Activated naive CD4-positive, alpha-beta T cell treated with anti-CD3 and anti-CD28 coated beads, Interleukin-2, amount 50 U/mL, for 24 hours (primary cell): Measurements from ENCODE around the gene PRDM2.

Experiments used
- H3K27ac Mint-ChIP-seq: one replicate; pipeline ENCODE4 v1.8.0; 2021; ENCODE audit warnings: mild to moderate bottlenecking, mixed read lengths
- H3K27me3 Mint-ChIP-seq: one replicate; pipeline ENCODE4 v1.8.0; 2021; ENCODE audit warnings: mixed read lengths
- H3K36me3 Mint-ChIP-seq: one replicate; pipeline ENCODE4 v1.8.0; 2021; ENCODE audit warnings: mixed read lengths
- H3K4me1 Mint-ChIP-seq: one replicate; pipeline ENCODE4 v1.8.0; 2021; ENCODE audit warnings: mixed read lengths
- H3K4me3 Mint-ChIP-seq: one replicate; pipeline ENCODE4 v1.8.0; 2021; ENCODE audit warnings: mild to moderate bottlenecking, mixed read lengths
- H3K9me3 Mint-ChIP-seq: one replicate; pipeline ENCODE4 v1.8.0; 2021; ENCODE audit warnings: mixed read lengths

Gene PRDM2

GRCh38 chr1:13801655-13802486, 101.9 kb downstream of the PRDM2 start:
- Mint-ChIP-seq H3K4me3 (no peak overlapping the region), H3K27ac (no peak overlapping the region), H3K9me3 (no peaks in the 10 kb centered on the region), H3K4me1 (peaks cover 38% of the 10 kb centered on the region), H3K27me3 (no peaks in the 10 kb centered on the region), H3K36me3 (peaks cover 2% of the 10 kb centered on the region)

GRCh38 chr1:13802782-13803545, 103.0 kb downstream of the PRDM2 start:
- no peak overlapping the region for H3K4me3 Mint-ChIP-seq
- peak overlapping the region; percentile 43 for H3K27ac Mint-ChIP-seq
- H3K4me1 Mint-ChIP-seq = peaks cover 33% of the 10 kb centered on the region
- H3K36me3 Mint-ChIP-seq = peaks cover 2% of the 10 kb centered on the region
- no peaks in the 10 kb centered on the region for H3K9me3 Mint-ChIP-seq
- H3K27me3 Mint-ChIP-seq = no peaks in the 10 kb centered on the region

- H3K4me1 Mint-ChIP-seq = peaks cover 30% of the 10 kb centered on the region
- no peak overlapping the region for H3K27ac Mint-ChIP-seq
- H3K36me3 Mint-ChIP-seq = peaks cover 2% of the 10 kb centered on the region
- H3K4me3 Mint-ChIP-seq = no peak overlapping the region
- H3K9me3 Mint-ChIP-seq = no peaks in the 10 kb centered on the region
- H3K27me3 Mint-ChIP-seq = no peaks in the 10 kb centered on the region
Measured at GRCh38 chr1:13803546-13804239, 103.7 kb downstream of the PRDM2 start.

- Mint-ChIP-seq H3K4me1 (peaks cover 36% of the 10 kb centered on the region), H3K9me3 (no peaks in the 10 kb centered on the region), H3K4me3 (no peak overlapping the region), H3K36me3 (peaks cover 2% of the 10 kb centered on the region), H3K27ac (no peak overlapping the region), H3K27me3 (no peaks in the 10 kb centered on the region)
Measured at GRCh38 chr1:13804240-13804633, 104.2 kb downstream of the PRDM2 start.

- no peaks in the 10 kb centered on the region for H3K27me3 Mint-ChIP-seq
- peaks cover 2% of the 10 kb centered on the region for H3K36me3 Mint-ChIP-seq
- H3K4me1 Mint-ChIP-seq = peaks cover 38% of the 10 kb centered on the region
- H3K4me3 Mint-ChIP-seq = no peak overlapping the region
- no peaks in the 10 kb centered on the region for H3K9me3 Mint-ChIP-seq
- H3K27ac Mint-ChIP-seq = no peak overlapping the region
Measured at GRCh38 chr1:13805431-13805830, 105.4 kb downstream of the PRDM2 start.

GRCh38 chr1:13806108-13806507, 106.1 kb downstream of the PRDM2 start:
- H3K36me3 Mint-ChIP-seq = peaks cover 2% of the 10 kb centered on the region
- H3K9me3 Mint-ChIP-seq = no peaks in the 10 kb centered on the region
- H3K4me3 Mint-ChIP-seq = no peak overlapping the region
- H3K27ac Mint-ChIP-seq = no peak overlapping the region
- peaks cover 38% of the 10 kb centered on the region for H3K4me1 Mint-ChIP-seq
- no peaks in the 10 kb centered on the region for H3K27me3 Mint-ChIP-seq

- H3K36me3 Mint-ChIP-seq = peaks cover 2% of the 10 kb centered on the region
- no peaks in the 10 kb centered on the region for H3K27me3 Mint-ChIP-seq
- H3K27ac Mint-ChIP-seq = peak overlapping the region; percentile 37
- peaks cover 46% of the 10 kb centered on the region for H3K4me1 Mint-ChIP-seq
- no peaks in the 10 kb centered on the region for H3K9me3 Mint-ChIP-seq
- no peak overlapping the region for H3K4me3 Mint-ChIP-seq
Measured at GRCh38 chr1:13807209-13807608, 107.2 kb downstream of the PRDM2 start.

- H3K9me3 Mint-ChIP-seq = no peaks in the 10 kb centered on the region
- no peak overlapping the region for H3K27ac Mint-ChIP-seq
- no peaks in the 10 kb centered on the region for H3K27me3 Mint-ChIP-seq
- no peaks in the 10 kb centered on the region for H3K36me3 Mint-ChIP-seq
- no peak overlapping the region for H3K4me3 Mint-ChIP-seq
- peaks cover 41% of the 10 kb centered on the region for H3K4me1 Mint-ChIP-seq
Measured at GRCh38 chr1:13808729-13809131, 108.7 kb downstream of the PRDM2 start.

GRCh38 chr1:13809461-13810159, 109.6 kb downstream of the PRDM2 start:
- Mint-ChIP-seq H3K27me3 (no peaks in the 10 kb centered on the region), H3K9me3 (no peaks in the 10 kb centered on the region), H3K27ac (no peak overlapping the region), H3K36me3 (no peaks in the 10 kb centered on the region), H3K4me3 (no peak overlapping the region), H3K4me1 (peaks cover 41% of the 10 kb centered on the region)

GRCh38 chr1:13812456-13813397, 112.7 kb downstream of the PRDM2 start:
- no peak overlapping the region for H3K4me3 Mint-ChIP-seq
- H3K27me3 Mint-ChIP-seq = no peaks in the 10 kb centered on the region
- H3K36me3 Mint-ChIP-seq = no peaks in the 10 kb centered on the region
- H3K27ac Mint-ChIP-seq = no peak overlapping the region
- no peaks in the 10 kb centered on the region for H3K9me3 Mint-ChIP-seq
- peaks cover 28% of the 10 kb centered on the region for H3K4me1 Mint-ChIP-seq

GRCh38 chr1:13813398-13814012, 113.5 kb downstream of the PRDM2 start:
- Mint-ChIP-seq H3K27me3 (no peaks in the 10 kb centered on the region), H3K4me1 (peaks cover 25% of the 10 kb centered on the region), H3K36me3 (no peaks in the 10 kb centered on the region), H3K27ac (no peak overlapping the region), H3K4me3 (no peak overlapping the region), H3K9me3 (no peaks in the 10 kb centered on the region)

GRCh38 chr1:13814131-13814530, 114.1 kb downstream of the PRDM2 start:
- Mint-ChIP-seq H3K27ac (no peak overlapping the region), H3K9me3 (no peaks in the 10 kb centered on the region), H3K4me1 (peaks cover 19% of the 10 kb centered on the region), H3K4me3 (no peak overlapping the region), H3K36me3 (no peaks in the 10 kb centered on the region), H3K27me3 (no peaks in the 10 kb centered on the region)

- Mint-ChIP-seq H3K36me3 (no peaks in the 10 kb centered on the region), H3K4me1 (peaks cover 8% of the 10 kb centered on the region), H3K4me3 (no peak overlapping the region), H3K9me3 (no peaks in the 10 kb centered on the region), H3K27ac (no peak overlapping the region), H3K27me3 (no peaks in the 10 kb centered on the region)
Measured at GRCh38 chr1:13816016-13816760, 116.2 kb downstream of the PRDM2 start.

- Mint-ChIP-seq H3K9me3 (no peaks in the 10 kb centered on the region), H3K27ac (no peak overlapping the region), H3K4me3 (no peak overlapping the region), H3K27me3 (no peaks in the 10 kb centered on the region), H3K4me1 (no peaks in the 10 kb centered on the region), H3K36me3 (peaks cover 4% of the 10 kb centered on the region)
Measured at GRCh38 chr1:13817906-13818305, 117.9 kb downstream of the PRDM2 start.
